ENCODE data around the gene BBS10. TPM values are rescaled to one million over a fixed set of nuclear protein-coding genes. Genes with fewer than 3 reads are reported as not detected.
A peak's percentile ranks its signal among the peaks of the same experiment; 100 is the strongest.

BBS10 gene
- 10 to 100 TPM in 3 of 10 donors, 1 to 10 TPM in 7; 5.6 to 11.0 (median 9.0) TPM for total RNA-seq
- polyA plus RNA-seq: 1 to 10 TPM; 3.7 to 5.1 TPM
- long read RNA-seq, donor 1, transcript BBS10-201 (2 exons, 3,595 nt): major isoform, 8 of 11 reads
- long read RNA-seq, donor 1, partial matches to known transcripts: 0 of 11 reads
- long read RNA-seq, donor 1, other reads (novel, unspliced or antisense): 3 of 11 reads
- long read RNA-seq, donor 2, transcript BBS10-201 (2 exons, 3,595 nt): major isoform, 18 of 27 reads
- long read RNA-seq, donor 2, partial matches to known transcripts: 0 of 27 reads
- long read RNA-seq, donor 2, other reads (novel, unspliced or antisense): 9 of 27 reads
- long read RNA-seq, donor 3, transcript BBS10-201 (2 exons, 3,595 nt): major isoform, 20 of 23 reads
- long read RNA-seq, donor 3, partial matches to known transcripts: 0 of 23 reads
- long read RNA-seq, donor 3, other reads (novel, unspliced or antisense): 3 of 23 reads

GRCh38 chr12:76348079-76348901, at the start of gene BBS10:
TSS of gene BBS10 (minus strand) at chr12:76348415. CDS start at chr12:76348358, 57 bp downstream.
- Histone ChIP-seq H3K36me3 (peaks cover 0 to 3% (median 0%) of the 10 kb centered on the region in 9 donors), H3K27ac (peak within 1 kb of the TSS; percentile 55 to 93 (median 89)), H3K27me3 (no peaks in the 10 kb centered on the region), H3K9me3 (no peaks in the 10 kb centered on the region), H3K4me1 (peaks cover 0 to 40% (median 30%) of the 10 kb centered on the region in 9 donors), H3K4me3 (peak within 1 kb of the TSS; percentile 48 to 96 (median 80))
- intact Hi-C loops (cut with DNase I): loop anchor here in 8 of 10 donors (2.0 to 10.0 kb wide), 12 partner anchors 83 to 836 kb away; partner anchors contain the start of genes NAP1L1 (in 5 of the 8), KRR1 (in 2 of the 8), OSBPL8 (in 2 of the 8) and PHLDA1 (in 1 of the 8)
- ATAC-seq: peak; percentile 97 to 99 (median 98)
- TF ChIP-seq CTCF (IDR thresholded peaks at IDR 0.05): peak in 6 of 9 donors; percentile 29 to 64 (median 47)
- peak; percentile 90 to 94 for DNase-seq
- 0 to 1% methylated on average over 49 of the region's 49 CpGs for WGBS, 2 donors

- Histone ChIP-seq H3K9me3 (no peaks in the 10 kb centered on the region), H3K27ac (no peak overlapping the region), H3K27me3 (no peaks in the 10 kb centered on the region), H3K36me3 (peaks cover 0 to 100% (median 10%) of the 10 kb centered on the region in 9 donors), H3K4me1 (no peaks in the 10 kb centered on the region), H3K4me3 (no peak overlapping the region)
- no peak for TF ChIP-seq CTCF (IDR thresholded peaks at IDR 0.05)
- DNase-seq (no peak), ATAC-seq (no peak)
- intact Hi-C loops (cut with DNase I): no loop called here
- WGBS, 2 donors: 85 to 88% methylated on average over 1 of the region's 1 CpG
These were observed 43.2 kb upstream of the BBS10 start for GRCh38 chr12:76391461-76391860.

GRCh38 chr12:76387614-76388013, 39.4 kb upstream of the BBS10 start:
- Histone ChIP-seq H3K4me1 (no peaks in the 10 kb centered on the region), H3K4me3 (no peak overlapping the region), H3K27ac (no peak overlapping the region), H3K36me3 (peaks cover 0 to 100% (median 25%) of the 10 kb centered on the region in 9 donors), H3K9me3 (no peaks in the 10 kb centered on the region), H3K27me3 (no peaks in the 10 kb centered on the region)
- DNase-seq (no peak), ATAC-seq (no peak)
- TF ChIP-seq CTCF (IDR thresholded peaks at IDR 0.05): no peak
- intact Hi-C loops (cut with DNase I): no loop called here
- WGBS, 2 donors: 95 to 99% methylated on average over 2 of the region's 2 CpGs

- no peaks in the 10 kb centered on the region for H3K27me3 ChIP-seq
- no peaks in the 10 kb centered on the region for H3K9me3 ChIP-seq
- H3K36me3 ChIP-seq: peaks cover 0 to 97% (median 15%) of the 10 kb centered on the region in 9 donors
- DNase-seq: no peak
- no peak for TF ChIP-seq CTCF (IDR thresholded peaks at IDR 0.05)
- intact Hi-C loops (cut with DNase I): loop anchor here in 1 of 10 donors (5.0 kb wide), 1 partner anchor 1842 kb away; no protein-coding TSS in a partner anchor
- no peak overlapping the region for H3K27ac ChIP-seq
- H3K4me3 ChIP-seq: no peak overlapping the region
- no peaks in the 10 kb centered on the region for H3K4me1 ChIP-seq
- ATAC-seq: no peak
- 87 to 89% methylated on average over 2 of the region's 2 CpGs for WGBS, 2 donors
These were observed 36.3 kb upstream of the BBS10 start for GRCh38 chr12:76384560-76384959.

All from heart right ventricle (tissue), 16 donors.